ENCODE data around the gene AFTPH.

The AFTPH gene

GRCh38 chr2:64607381-64608304 lies 83.5 kb downstream of the AFTPH start:
- TF ChIP-seq ZFX (IDR thresholded peaks at IDR 0.05) (no peak), CTCF (conservative IDR thresholded peaks at IDR 0.05) (no peak)
- H3K27ac ChIP-seq: peak overlapping the region; percentile 77

GRCh38 chr2:64608867-64609226 lies 84.7 kb downstream of the AFTPH start:
- peak overlapping the region; percentile 77 for H3K27ac ChIP-seq
- TF ChIP-seq ZFX (IDR thresholded peaks at IDR 0.05) (no peak), CTCF (conservative IDR thresholded peaks at IDR 0.05) (no peak)

GRCh38 chr2:64609227-64609941 lies 85.3 kb downstream of the AFTPH start:
- no peak for TF ChIP-seq ZFX (IDR thresholded peaks at IDR 0.05)
- TF ChIP-seq CTCF (conservative IDR thresholded peaks at IDR 0.05): no peak
- peak overlapping the region; percentile 77; the same call in 1 of the 2 replicates for H3K27ac ChIP-seq

- no peak overlapping the region for H3K27ac ChIP-seq
- TF ChIP-seq CTCF (conservative IDR thresholded peaks at IDR 0.05) (no peak), ZFX (IDR thresholded peaks at IDR 0.05) (no peak)
Observed at GRCh38 chr2:64609942-64610281, 85.8 kb downstream of the AFTPH start.

GRCh38 chr2:64610316-64610855 lies 86.3 kb downstream of the AFTPH start:
- no peak for TF ChIP-seq CTCF (conservative IDR thresholded peaks at IDR 0.05)
- no peak overlapping the region for H3K27ac ChIP-seq

- TF ChIP-seq ZFX (IDR thresholded peaks at IDR 0.05) (no peak), CTCF (conservative IDR thresholded peaks at IDR 0.05) (no peak)
- no peak overlapping the region for H3K27ac ChIP-seq
Observed at GRCh38 chr2:64612575-64613195, 88.6 kb downstream of the AFTPH start.

All from C4-2B (cell line).